Measurements from ENCODE around the gene ADGRA3. TPM values are rescaled to one million over a fixed set of nuclear protein-coding genes. Genes with fewer than 3 reads are reported as not detected.

The ADGRA3 gene
- total RNA-seq, 2 donors from 2014 or later: 32.0 to 33.8 TPM

DNA sequence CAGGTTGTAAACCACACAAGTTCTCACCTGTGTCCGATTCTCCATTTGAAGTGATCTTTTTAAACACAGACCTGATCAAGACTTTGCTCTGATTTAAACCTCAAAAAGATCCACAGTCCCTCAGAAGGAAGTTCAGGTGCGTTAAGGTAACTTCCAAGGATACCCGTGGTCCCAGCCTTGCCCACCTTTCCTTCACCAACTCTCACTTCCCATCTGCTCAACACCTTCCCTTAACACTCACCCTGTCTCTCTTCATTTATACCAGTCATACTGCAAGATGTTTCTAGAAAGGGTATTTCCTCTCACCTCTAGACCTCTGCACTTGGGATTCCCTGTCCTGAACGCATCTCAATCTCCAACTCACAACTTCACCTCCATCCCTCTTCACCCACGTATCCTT, 49.9 kb downstream of the ADGRA3 start:
- intact Hi-C loops (cut with DNase I): no loop called here
- WGBS: 93% methylated on average over 5 of the region's 5 CpGs
- no peaks in the 10 kb centered on the region for H3K4me1 ChIP-seq (replicated peaks)

GRCh38 chr4:22465349-22465748, 50.5 kb downstream of the ADGRA3 start:
- no peaks in the 10 kb centered on the region for H3K9me3 ChIP-seq

More for the DNA sequence above, 49.9 kb downstream of the ADGRA3 start:
- no peak for TF ChIP-seq POLR2AphosphoS5 (IDR thresholded peaks at IDR 0.05)
- no peak for TF ChIP-seq CTCF (IDR thresholded peaks at IDR 0.05)
- no peak for TF ChIP-seq POLR2A (IDR thresholded peaks at IDR 0.05)
- no peak overlapping the region for H3K4me3 ChIP-seq
- no peaks in the 10 kb centered on the region for H3K27me3 ChIP-seq (replicated peaks; ENCODE audit: insufficient read depth)
- H3K36me3 ChIP-seq: no peaks in the 10 kb centered on the region
- no peak for DNase-seq (ENCODE audit: low spot score)
- no peak overlapping the region for H3K27ac ChIP-seq
- no peaks in the 10 kb centered on the region for H3K9me3 ChIP-seq

GRCh38 chr4:22463179-22463578, 52.7 kb downstream of the ADGRA3 start:
- no peak overlapping the region for H3K27ac ChIP-seq
- DNase-seq (ENCODE audit: low spot score): no peak
- no peak overlapping the region for H3K4me3 ChIP-seq
- H3K27me3 ChIP-seq (replicated peaks; ENCODE audit: insufficient read depth): no peaks in the 10 kb centered on the region
- no peaks in the 10 kb centered on the region for H3K4me1 ChIP-seq (replicated peaks)
- 85% methylated on average over 5 of the region's 5 CpGs for WGBS
- no peaks in the 10 kb centered on the region for H3K9me3 ChIP-seq
- intact Hi-C loops (cut with DNase I): no loop called here
- TF ChIP-seq POLR2A (IDR thresholded peaks at IDR 0.05) (no peak), CTCF (IDR thresholded peaks at IDR 0.05) (no peak), POLR2AphosphoS5 (IDR thresholded peaks at IDR 0.05) (no peak)
- H3K36me3 ChIP-seq: no peaks in the 10 kb centered on the region

More at GRCh38 chr4:22465349-22465748, 50.5 kb downstream of the ADGRA3 start:
- WGBS: 97% methylated on average over 4 of the region's 4 CpGs
- intact Hi-C loops (cut with DNase I): no loop called here
- no peak overlapping the region for H3K27ac ChIP-seq
- DNase-seq (ENCODE audit: low spot score): no peak
- TF ChIP-seq POLR2A (IDR thresholded peaks at IDR 0.05): no peak
- TF ChIP-seq POLR2AphosphoS5 (IDR thresholded peaks at IDR 0.05): no peak
- TF ChIP-seq CTCF (IDR thresholded peaks at IDR 0.05): no peak
- no peaks in the 10 kb centered on the region for H3K4me1 ChIP-seq (replicated peaks)
- H3K36me3 ChIP-seq: no peaks in the 10 kb centered on the region
- no peak overlapping the region for H3K4me3 ChIP-seq
- H3K27me3 ChIP-seq (replicated peaks; ENCODE audit: insufficient read depth): no peaks in the 10 kb centered on the region

DNA sequence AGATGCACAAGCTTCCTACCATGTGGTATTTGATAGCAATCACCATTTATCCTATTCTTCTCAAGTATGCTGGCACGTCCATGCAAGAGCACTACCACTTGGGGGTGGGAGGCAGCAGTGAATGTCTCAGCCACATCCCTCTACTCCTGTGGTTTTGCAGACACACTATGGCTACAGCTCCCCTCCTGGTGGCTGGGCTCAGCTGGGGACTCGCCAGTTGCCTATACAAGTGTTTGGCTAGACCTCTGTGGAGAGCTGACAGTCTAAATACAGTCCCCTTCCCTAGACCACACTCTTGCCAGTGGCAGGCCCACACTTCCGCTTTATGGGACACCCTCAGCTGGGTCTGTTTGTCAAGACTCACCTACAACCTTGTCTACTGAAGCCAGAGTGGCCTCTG, 53.2 kb downstream of the ADGRA3 start:
- Histone ChIP-seq H3K4me3 (no peak overlapping the region), H3K4me1 (replicated peaks) (no peaks in the 10 kb centered on the region), H3K9me3 (no peaks in the 10 kb centered on the region), H3K27me3 (replicated peaks; ENCODE audit: insufficient read depth) (no peaks in the 10 kb centered on the region), H3K27ac (no peak overlapping the region), H3K36me3 (no peaks in the 10 kb centered on the region)
- no peak for TF ChIP-seq POLR2A (IDR thresholded peaks at IDR 0.05)
- TF ChIP-seq CTCF (IDR thresholded peaks at IDR 0.05): no peak
- intact Hi-C loops (cut with DNase I): no loop called here
- DNase-seq (ENCODE audit: low spot score): no peak
- WGBS: 96% methylated on average over 3 of the region's 3 CpGs

GRCh38 chr4:22460266-22460665, 55.6 kb downstream of the ADGRA3 start:
- DNase-seq (ENCODE audit: low spot score): no peak
- Histone ChIP-seq H3K4me1 (replicated peaks) (no peaks in the 10 kb centered on the region), H3K27ac (no peak overlapping the region), H3K36me3 (no peaks in the 10 kb centered on the region), H3K4me3 (no peak overlapping the region), H3K9me3 (no peaks in the 10 kb centered on the region), H3K27me3 (replicated peaks; ENCODE audit: insufficient read depth) (no peaks in the 10 kb centered on the region)
- TF ChIP-seq POLR2A (IDR thresholded peaks at IDR 0.05) (no peak), CTCF (IDR thresholded peaks at IDR 0.05) (no peak), POLR2AphosphoS5 (IDR thresholded peaks at IDR 0.05) (no peak)
- intact Hi-C loops (cut with DNase I): no loop called here
